ENCODE results near the gene SLC13A1. TPM values are rescaled to one million over a fixed set of nuclear protein-coding genes. Genes with fewer than 3 reads are reported as not detected.

SLC13A1 gene
- total RNA-seq, 1 donor from 2014 or later = not detected

GRCh38 chr7:123220396-123220795, 20.6 kb upstream of the SLC13A1 start:
- no peak for TF ChIP-seq CTCF (IDR thresholded peaks at IDR 0.05; ENCODE audit: unreplicated experiment)
- Mint-ChIP-seq H3K9me3 (ENCODE audit: unreplicated experiment) (peaks cover 8% of the 10 kb centered on the region), H3K27ac (ENCODE audit: unreplicated experiment) (no peak overlapping the region), H3K4me3 (ENCODE audit: unreplicated experiment) (no peak overlapping the region), H3K27me3 (ENCODE audit: unreplicated experiment) (peaks cover under 1% of the 10 kb centered on the region), H3K4me1 (ENCODE audit: unreplicated experiment) (no peaks in the 10 kb centered on the region), H3K36me3 (ENCODE audit: low read depth, unreplicated experiment) (no peaks in the 10 kb centered on the region)
- no peak for DNase-seq (ENCODE audit: low spot score)

GRCh38 chr7:123218866-123219265, 19.1 kb upstream of the SLC13A1 start:
- H3K4me1 Mint-ChIP-seq (ENCODE audit: unreplicated experiment) = no peaks in the 10 kb centered on the region
- peaks cover 1% of the 10 kb centered on the region for H3K27me3 Mint-ChIP-seq (ENCODE audit: unreplicated experiment)
- H3K9me3 Mint-ChIP-seq (ENCODE audit: unreplicated experiment) = peaks cover 9% of the 10 kb centered on the region
- H3K36me3 Mint-ChIP-seq (ENCODE audit: low read depth, unreplicated experiment) = peaks cover 5% of the 10 kb centered on the region
- H3K27ac Mint-ChIP-seq (ENCODE audit: unreplicated experiment) = no peak overlapping the region
- H3K4me3 Mint-ChIP-seq (ENCODE audit: unreplicated experiment) = no peak overlapping the region
- no peak for TF ChIP-seq CTCF (IDR thresholded peaks at IDR 0.05; ENCODE audit: unreplicated experiment)
- no peak for DNase-seq (ENCODE audit: low spot score)

GRCh38 chr7:123216825-123217224, 17.1 kb upstream of the SLC13A1 start:
- no peaks in the 10 kb centered on the region for H3K4me1 Mint-ChIP-seq (ENCODE audit: unreplicated experiment)
- no peak for TF ChIP-seq CTCF (IDR thresholded peaks at IDR 0.05; ENCODE audit: unreplicated experiment)
- H3K9me3 Mint-ChIP-seq (ENCODE audit: unreplicated experiment) = peaks cover 9% of the 10 kb centered on the region
- no peak overlapping the region for H3K27ac Mint-ChIP-seq (ENCODE audit: unreplicated experiment)
- DNase-seq (ENCODE audit: low spot score) = no peak
- H3K36me3 Mint-ChIP-seq (ENCODE audit: low read depth, unreplicated experiment) = peaks cover 5% of the 10 kb centered on the region
- no peak overlapping the region for H3K4me3 Mint-ChIP-seq (ENCODE audit: unreplicated experiment)
- H3K27me3 Mint-ChIP-seq (ENCODE audit: unreplicated experiment) = peaks cover 1% of the 10 kb centered on the region

- H3K36me3 Mint-ChIP-seq (ENCODE audit: low read depth, unreplicated experiment) = peaks cover 5% of the 10 kb centered on the region
- no peak overlapping the region for H3K27ac Mint-ChIP-seq (ENCODE audit: unreplicated experiment)
- H3K4me3 Mint-ChIP-seq (ENCODE audit: unreplicated experiment) = no peak overlapping the region
- H3K9me3 Mint-ChIP-seq (ENCODE audit: unreplicated experiment) = peaks cover 9% of the 10 kb centered on the region
- no peak for TF ChIP-seq CTCF (IDR thresholded peaks at IDR 0.05; ENCODE audit: unreplicated experiment)
- no peak for DNase-seq (ENCODE audit: low spot score)
- peaks cover 1% of the 10 kb centered on the region for H3K27me3 Mint-ChIP-seq (ENCODE audit: unreplicated experiment)
- H3K4me1 Mint-ChIP-seq (ENCODE audit: unreplicated experiment) = no peaks in the 10 kb centered on the region
These were observed 15.6 kb upstream of the SLC13A1 start for GRCh38 chr7:123215350-123215749.

- Mint-ChIP-seq H3K36me3 (ENCODE audit: low read depth, unreplicated experiment) (peaks cover 5% of the 10 kb centered on the region), H3K9me3 (ENCODE audit: unreplicated experiment) (peaks cover 5% of the 10 kb centered on the region), H3K4me1 (ENCODE audit: unreplicated experiment) (no peaks in the 10 kb centered on the region), H3K27me3 (ENCODE audit: unreplicated experiment) (peaks cover 1% of the 10 kb centered on the region), H3K27ac (ENCODE audit: unreplicated experiment) (no peak overlapping the region), H3K4me3 (ENCODE audit: unreplicated experiment) (no peak overlapping the region)
- TF ChIP-seq CTCF (IDR thresholded peaks at IDR 0.05; ENCODE audit: unreplicated experiment) = no peak
- DNase-seq (ENCODE audit: low spot score) = no peak
These were observed 11.8 kb upstream of the SLC13A1 start for GRCh38 chr7:123211545-123211944.

All from endothelial cell (in vitro differentiated cells).